HepG2 (cell line): Measurements from ENCODE around the gene RBM19. TPM values are rescaled to one million over a fixed set of nuclear protein-coding genes. Genes with fewer than 3 reads are reported as not detected.

ENCODE experiments used
- ATAC-seq: fragments of 200-7000 bp; cut with Tn5 transposase; 3 replicates; pipeline ENCODE4 v1.9.1; 2020; ENCODE audit warnings: mild to moderate bottlenecking, moderate library complexity
- BruUV-seq: library from RNA; stranded (reverse); fragments of 400-500 nt; replicated peaks from 2 replicates; lab custom pipeline; 2021; lab: Mats Ljungman, UMichigan
- CTCF ChIA-PET: fragments of 300-600 bp; formaldehyde crosslinking; extraction: SDS; loops from one replicate; lab custom pipeline; 2021; ENCODE audit warnings: low total read pairs, inconsistent platforms, low intra/inter-chr PET ratio; lab: Yijun Ruan, JAX
- POLR2A ChIA-PET: fragments of 350-600 bp; sonication (Branson Sonifier 250); formaldehyde crosslinking; loops from one replicate; lab custom pipeline; 2020; ENCODE audit warnings: antibody characterized with exemption, inconsistent platforms; lab: Yijun Ruan, JAX
- DNase-seq: peaks from one replicate; pipeline ENCODE4 v3.0.0-alpha.2; 2015; ENCODE audit warnings: low spot score
- FAIRE-seq: peaks from 3 replicates; lab custom pipeline; 2011; peaks lifted over from hg19 to GRCh38; lab: Jason Lieb, UNC
- H2AFZ ChIP-seq: one replicate; pipeline ENCODE4 v1.6.1; 2011; ENCODE audit warnings: low read length, inconsistent platforms
- H3K27ac ChIP-seq: fragments of 300-600 bp; 3 replicates; pipeline ENCODE4 v1.8.0; 2011; ENCODE audit warnings: mixed run types, mild to moderate bottlenecking, mixed read lengths, low read length, inconsistent platforms; ENCODE audit not compliant: insufficient read depth; ENCODE audit errors: extremely low read length
- H3K27me3 ChIP-seq, 2 experiments: fragments of 200-600 bp in 1 of 2; 2 replicates in 1 of 2; 3 replicates in 1 of 2; pipeline versions ENCODE4 v1.6.0 to v1.8.0; 2011; ENCODE audit warnings: low read length in 2 of 2, mild to moderate bottlenecking in 2 of 2, moderate library complexity in 2 of 2, inconsistent platforms in 1 of 2; ENCODE audit not compliant: insufficient read depth in 2 of 2, control insufficient read depth in 1 of 2
- H3K36me3 ChIP-seq, 2 experiments: fragments of 200-600 bp in 1 of 2; replicated peaks in 1 of 2; 2 replicates in 1 of 2; 3 replicates in 1 of 2; pipeline versions ENCODE4 v1.5.1 to v1.8.0; 2011; ENCODE audit warnings: low read length in 2 of 2, inconsistent platforms in 1 of 2; ENCODE audit not compliant: insufficient read depth in 2 of 2, control insufficient read depth in 1 of 2
- H3K4me1 ChIP-seq: 2 replicates; pipeline ENCODE4 v1.5.1; 2012; ENCODE audit warnings: low read length, inconsistent platforms; ENCODE audit not compliant: insufficient read depth
- H3K4me2 ChIP-seq: 2 replicates; pipeline ENCODE4 v1.6.0; 2011; ENCODE audit warnings: low read depth, low read length, inconsistent platforms
- H3K4me3 ChIP-seq, 3 experiments: fragments of 200-600 bp in 1 of 3; sonication (generic), shearing (Covaris generic) in 1 of 3; replicated peaks in 1 of 3; 2 replicates each; pipeline ENCODE4 v1.5.1; 2011 to 2016; ENCODE audit warnings: low read length in 3 of 3, inconsistent platforms in 2 of 3, low read depth in 2 of 3, mild to moderate bottlenecking in 2 of 3, control low read depth in 1 of 3, mixed read lengths in 1 of 3; ENCODE audit not compliant: insufficient read depth in 1 of 3
- H3K79me2 ChIP-seq: one replicate; pipeline ENCODE4 v1.6.1; 2011; ENCODE audit warnings: low read length, inconsistent platforms; ENCODE audit not compliant: insufficient read depth
- H3K9ac ChIP-seq: 2 replicates; pipeline ENCODE4 v1.6.0; 2011; ENCODE audit warnings: mild to moderate bottlenecking, low read depth, low read length, inconsistent platforms; ENCODE audit not compliant: insufficient read depth
- H3K9me3 ChIP-seq: 2 replicates; pipeline ENCODE4 v1.5.1; 2012; ENCODE audit warnings: mild to moderate bottlenecking, low read length
- H4K20me1 ChIP-seq: 2 replicates; pipeline ENCODE4 v1.6.0; 2011; ENCODE audit warnings: inconsistent platforms, mild to moderate bottlenecking, low read length, moderate library complexity; ENCODE audit not compliant: insufficient read depth
- ATF1 ChIP-seq: IDR thresholded peaks from 2 replicates; pipeline ENCODE4 v1.6.1; 2016; ENCODE audit warnings: mild to moderate bottlenecking, control low read depth
- SOX5 ChIP-seq: IDR thresholded peaks from 2 replicates; pipeline ENCODE4 v1.6.1; 2016; ENCODE audit warnings: borderline replicate concordance
- ZFP41 ChIP-seq: sonication (generic); formaldehyde crosslinking; IDR thresholded peaks from 2 replicates; pipeline ENCODE4 v1.4.0; 2020; ENCODE audit warnings: mild to moderate bottlenecking, missing genetic modification reagents, borderline replicate concordance
- ZNF292 ChIP-seq: sonication (generic); formaldehyde crosslinking; IDR thresholded peaks from 2 replicates; pipeline ENCODE4 v1.8.1; 2022; ENCODE audit warnings: mild to moderate bottlenecking, low read depth, missing genetic modification reagents, borderline replicate concordance
- ZNF639 ChIP-seq: conservative IDR thresholded peaks from 2 replicates; pipeline ENCODE4 v1.6.1; 2018; ENCODE audit warnings: missing genetic modification reagents
- ZNF672 ChIP-seq: sonication (generic); formaldehyde crosslinking; IDR thresholded peaks from 2 replicates; pipeline ENCODE4 v1.8.1; 2022; ENCODE audit warnings: missing genetic modification reagents
- WGBS: methylation state at CpG from one replicate; pipeline ENCODE4 v1.1.6; 2017; ENCODE audit warnings: low lambda C conversion rate; 5-methylcytosine and 5-hydroxymethylcytosine counted together
- in situ Hi-C: cut with HindIII; loops from 2 replicates; pipeline ENCODE4 v1.10.0; 2017; ENCODE audit warnings: low pct_unique_long_range_greater_than_20kb; ENCODE audit not compliant: extremely low pct_ligation_motif_present
- intact Hi-C: fragments of 100-400 bp; cut with micrococcal nuclease; formaldehyde crosslinking; loops from one replicate; pipeline ENCODE4 v1.10.0; 2022; ENCODE audit not compliant: unreplicated experiment
- polyA plus RNA-seq, 8 experiments: library from polyadenylated mRNA; depleted of rRNA in 3 of 8; stranded (reverse) in 7 of 8; unstranded in 1 of 8; fragments of >200 nt; fragmentation: Illumina TruSeq in 4 of 8; extraction: Trizol in 4 of 8; gene quantifications; 2 replicates each; pipeline versions ENCODE4 v1.2.1 to v1.2.3, GENCODE V29; 2011 to 2016; ENCODE audit warnings: low read depth in 4 of 8, missing spikeins in 1 of 8, mixed read lengths in 1 of 8; ENCODE audit not compliant: insufficient read depth in 1 of 8
- total RNA-seq, 5 experiments: library from RNA; depleted of rRNA; stranded (reverse); fragments of >200 nt; fragmentation: Illumina TruSeq; extraction: Trizol; gene quantifications; 2 replicates each; pipeline ENCODE4 v1.2.3, GENCODE V29; 2016; ENCODE audit warnings: low read depth in 1 of 5

RBM19 gene
- total and polyA plus RNA-seq, 2 of the 13 experiments (the other 11 are each of a cell fraction or from before 2014, with no cell fraction given), result 19.3 to 32.2 TPM

- intact Hi-C loops, result loop anchor here (1.0 to 2.0 kb wide), 3 partner anchors 233 to 528 kb away; no protein-coding TSS in a partner anchor
Observed at GRCh38 chr12:113980054-113980453, 13.9 kb upstream of the RBM19 start.

GRCh38 chr12:113978080-113978479, 12.0 kb upstream of the RBM19 start:
- BruUV-seq, result no TSS peak
- no peaks in the 10 kb centered on the region for H3K79me2 ChIP-seq
- TF ChIP-seq ZNF292, result no peak
- TF ChIP-seq SOX5, result no peak
- FAIRE-seq (no peak), ATAC-seq (no peak), DNase-seq (no peak)
- H3K9me3 ChIP-seq, result no peaks in the 10 kb centered on the region
- intact Hi-C loops (no loop called here), in situ Hi-C loops (loop anchor here (25.0 kb wide), 1 partner anchor 1934 kb away; no protein-coding TSS in a partner anchor)
- WGBS, result 8% methylated on average over 1 of the region's 1 CpG
- no peak overlapping the region for H3K4me2 ChIP-seq
- no peaks in the 10 kb centered on the region for H3K36me3 ChIP-seq
- H3K27me3 ChIP-seq, result no peaks in the 10 kb centered on the region
- no peak overlapping the region for H2AFZ ChIP-seq
- H3K27ac ChIP-seq, result no peak overlapping the region
- POLR2A ChIA-PET, result no interaction called here
- H3K4me3 ChIP-seq, result no peak overlapping the region
- no peaks in the 10 kb centered on the region for H3K4me1 ChIP-seq
- CTCF ChIA-PET, result no interaction called here
- H4K20me1 ChIP-seq, result no peaks in the 10 kb centered on the region
- no peak overlapping the region for H3K9ac ChIP-seq

More at GRCh38 chr12:113980054-113980453, 13.9 kb upstream of the RBM19 start:
- no peak overlapping the region for H3K4me2 ChIP-seq
- no peak for FAIRE-seq
- in situ Hi-C loops, result loop anchor here (10.0 to 25.0 kb wide), 4 partner anchors 235 to 1932 kb away; no protein-coding TSS in a partner anchor
- CTCF ChIA-PET, result interaction anchor here (0.7 to 2.3 kb wide), 5 partner anchors 16 to 529 kb away, joined by 3 to 24 read pairs (median 7); no protein-coding TSS in a partner anchor
- no peaks in the 10 kb centered on the region for H3K36me3 ChIP-seq
- H3K4me1 ChIP-seq, result peaks cover 14% of the 10 kb centered on the region; the same call in 1 of the 2 replicates
- WGBS, result 28% methylated on average over 2 of the region's 2 CpGs
- ATAC-seq, result no peak
- POLR2A ChIA-PET, result interaction anchor here (1.0 kb wide), 1 partner anchor 14 kb away, joined by 3 read pairs; the partner anchor contains the start of gene RBM19
- H3K4me3 ChIP-seq, result no peak overlapping the region
- no peaks in the 10 kb centered on the region for H3K9me3 ChIP-seq
- no peaks in the 10 kb centered on the region for H4K20me1 ChIP-seq
- no peak overlapping the region for H2AFZ ChIP-seq
- no peak overlapping the region for H3K27ac ChIP-seq
- H3K79me2 ChIP-seq, result no peaks in the 10 kb centered on the region
- H3K27me3 ChIP-seq, result no peaks in the 10 kb centered on the region
- no peak overlapping the region for H3K9ac ChIP-seq
- no peak for TF ChIP-seq ZNF639 (CRISPR knock-in tag)
- TF ChIP-seq ZNF672 (CRISPR knock-in tag), result no peak
- no peak for TF ChIP-seq ATF1 (CRISPR knock-in tag)
- no peak for TF ChIP-seq ZFP41 (CRISPR knock-in tag)
- BruUV-seq, result no TSS peak
- no peak for DNase-seq
